ENCODE results near the gene FLVCR2.
A peak's percentile ranks its signal among the peaks of the same experiment; 100 is the strongest.

FLVCR2 gene

DNA sequence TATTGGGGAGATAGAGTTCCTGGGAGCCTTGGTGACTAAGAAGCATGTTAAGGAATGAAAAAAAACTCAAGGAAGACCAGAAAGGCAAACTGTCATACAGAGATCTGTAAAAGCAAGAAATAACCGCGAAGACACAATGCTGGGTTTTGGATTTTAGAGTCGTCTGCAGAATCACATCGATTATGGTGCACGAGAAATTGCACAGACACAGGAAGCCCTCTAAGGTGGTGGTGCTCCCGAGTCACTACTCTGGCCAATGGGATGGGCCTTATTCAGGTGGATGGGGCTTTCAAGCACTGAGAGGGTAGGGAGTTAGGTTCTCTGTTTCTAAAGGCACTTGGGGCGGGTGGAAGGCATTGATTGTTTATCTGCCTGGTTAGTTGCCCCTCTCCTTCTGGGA is 10.3 kb upstream of the FLVCR2 start:
- Histone ChIP-seq H3K27ac (replicated peaks) (no peak overlapping the region), H3K27me3 (ENCODE audit: insufficient read depth, poor library complexity, severe bottlenecking) (no peaks in the 10 kb centered on the region), H3K4me3 (replicated peaks; ENCODE audit: insufficient read depth, low read length) (no peak overlapping the region)
- TF ChIP-seq GABPA (IDR thresholded peaks at IDR 0.05; ENCODE audit: low read depth) (no peak), REST (IDR thresholded peaks at IDR 0.05; ENCODE audit: insufficient replicate concordance, low read depth) (no peak), POLR2AphosphoS5 (IDR thresholded peaks at IDR 0.05; ENCODE audit: low read depth) (no peak), SPI1 (IDR thresholded peaks at IDR 0.05; ENCODE audit: borderline replicate concordance, low read depth) (no peak)
- TF ChIP-seq, protein P1, sequence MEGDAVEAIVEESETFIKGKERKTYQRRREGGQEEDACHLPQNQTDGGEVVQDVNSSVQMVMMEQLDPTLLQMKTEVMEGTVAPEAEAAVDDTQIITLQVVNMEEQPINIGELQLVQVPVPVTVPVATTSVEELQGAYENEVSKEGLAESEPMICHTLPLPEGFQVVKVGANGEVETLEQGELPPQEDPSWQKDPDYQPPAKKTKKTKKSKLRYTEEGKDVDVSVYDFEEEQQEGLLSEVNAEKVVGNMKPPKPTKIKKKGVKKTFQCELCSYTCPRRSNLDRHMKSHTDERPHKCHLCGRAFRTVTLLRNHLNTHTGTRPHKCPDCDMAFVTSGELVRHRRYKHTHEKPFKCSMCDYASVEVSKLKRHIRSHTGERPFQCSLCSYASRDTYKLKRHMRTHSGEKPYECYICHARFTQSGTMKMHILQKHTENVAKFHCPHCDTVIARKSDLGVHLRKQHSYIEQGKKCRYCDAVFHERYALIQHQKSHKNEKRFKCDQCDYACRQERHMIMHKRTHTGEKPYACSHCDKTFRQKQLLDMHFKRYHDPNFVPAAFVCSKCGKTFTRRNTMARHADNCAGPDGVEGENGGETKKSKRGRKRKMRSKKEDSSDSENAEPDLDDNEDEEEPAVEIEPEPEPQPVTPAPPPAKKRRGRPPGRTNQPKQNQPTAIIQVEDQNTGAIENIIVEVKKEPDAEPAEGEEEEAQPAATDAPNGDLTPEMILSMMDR (IDR thresholded peaks at IDR 0.05; ENCODE audit: insufficient read depth, low read length), result no peak
- DNase-seq (ENCODE audit: low read depth in 1 of 2, low spot score in 1 of 2), result no peak

DNA sequence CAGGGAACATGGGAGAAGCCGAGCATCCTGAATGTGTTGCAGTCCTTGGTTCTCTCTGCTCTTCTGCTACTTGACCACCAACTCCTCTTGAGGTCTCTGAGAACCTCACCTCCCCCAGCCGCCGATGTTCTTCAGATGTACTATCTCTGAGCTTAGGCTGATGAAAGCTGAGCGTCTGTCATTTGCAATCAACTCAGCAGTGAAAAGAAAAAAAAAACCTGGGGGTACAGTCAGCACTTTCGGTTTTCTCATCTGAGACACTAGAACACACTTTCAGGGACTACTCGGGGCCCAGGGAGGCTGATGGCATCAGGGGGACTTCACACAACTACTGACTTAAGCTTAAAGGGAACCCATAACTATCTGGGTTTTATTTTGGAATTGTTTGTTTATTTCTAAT is 9.6 kb upstream of the FLVCR2 start:
- TF ChIP-seq POLR2AphosphoS5 (IDR thresholded peaks at IDR 0.05; ENCODE audit: low read depth) (no peak), GABPA (IDR thresholded peaks at IDR 0.05; ENCODE audit: low read depth) (no peak), SPI1 (IDR thresholded peaks at IDR 0.05; ENCODE audit: borderline replicate concordance, low read depth) (no peak), REST (IDR thresholded peaks at IDR 0.05; ENCODE audit: insufficient replicate concordance, low read depth) (no peak)
- TF ChIP-seq, protein P1 (IDR thresholded peaks at IDR 0.05; ENCODE audit: insufficient read depth, low read length), result no peak
- Histone ChIP-seq H3K27ac (replicated peaks) (no peak overlapping the region), H3K4me3 (replicated peaks; ENCODE audit: insufficient read depth, low read length) (no peak overlapping the region), H3K27me3 (ENCODE audit: insufficient read depth, poor library complexity, severe bottlenecking) (no peaks in the 10 kb centered on the region)
- DNase-seq (ENCODE audit: low read depth in 1 of 2, low spot score in 1 of 2), result no peak

DNA sequence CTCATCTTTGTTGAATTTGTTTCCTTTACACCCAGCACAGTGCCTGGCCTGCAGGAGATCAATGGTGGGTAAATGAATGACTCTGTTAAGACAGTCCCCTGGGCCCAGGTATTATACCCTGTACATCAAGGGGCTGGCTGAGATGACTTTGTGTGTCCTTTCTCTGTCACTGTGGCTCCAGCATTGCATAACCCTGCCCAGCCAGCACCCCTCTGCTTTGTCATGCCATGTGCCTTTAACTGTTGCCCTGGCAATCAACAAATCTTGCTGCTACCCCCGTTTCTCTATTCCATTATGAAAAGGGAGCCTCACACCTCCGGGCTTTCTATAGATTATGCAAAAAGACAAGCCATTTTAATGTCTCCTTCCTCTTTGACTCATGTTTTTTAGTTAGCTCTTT is 7.6 kb upstream of the FLVCR2 start:
- Histone ChIP-seq H3K27me3 (ENCODE audit: insufficient read depth, poor library complexity, severe bottlenecking) (no peaks in the 10 kb centered on the region), H3K27ac (replicated peaks) (0 out of 2 replicates have a peak overlapping the region, but pooled peaks have one; percentile 18), H3K4me3 (replicated peaks; ENCODE audit: insufficient read depth, low read length) (no peak overlapping the region)
- DNase-seq (ENCODE audit: low read depth in 1 of 2, low spot score in 1 of 2), result peak in 1 of 2 experiments; percentile 61
- TF ChIP-seq REST (IDR thresholded peaks at IDR 0.05; ENCODE audit: insufficient replicate concordance, low read depth) (no peak), POLR2AphosphoS5 (IDR thresholded peaks at IDR 0.05; ENCODE audit: low read depth) (no peak), GABPA (IDR thresholded peaks at IDR 0.05; ENCODE audit: low read depth) (no peak), SPI1 (IDR thresholded peaks at IDR 0.05; ENCODE audit: borderline replicate concordance, low read depth) (no peak)
- TF ChIP-seq, protein P1 (IDR thresholded peaks at IDR 0.05; ENCODE audit: insufficient read depth, low read length), result no peak

Data from HL-60 (cell line).